ENCODE measurements around the gene CBLB.
"Not testable (repeated sequence)": the region's sequence is repeated elsewhere in the genome, so short reads cannot be mapped to it uniquely, and the experiment has no call there.

Gene CBLB

DNA sequence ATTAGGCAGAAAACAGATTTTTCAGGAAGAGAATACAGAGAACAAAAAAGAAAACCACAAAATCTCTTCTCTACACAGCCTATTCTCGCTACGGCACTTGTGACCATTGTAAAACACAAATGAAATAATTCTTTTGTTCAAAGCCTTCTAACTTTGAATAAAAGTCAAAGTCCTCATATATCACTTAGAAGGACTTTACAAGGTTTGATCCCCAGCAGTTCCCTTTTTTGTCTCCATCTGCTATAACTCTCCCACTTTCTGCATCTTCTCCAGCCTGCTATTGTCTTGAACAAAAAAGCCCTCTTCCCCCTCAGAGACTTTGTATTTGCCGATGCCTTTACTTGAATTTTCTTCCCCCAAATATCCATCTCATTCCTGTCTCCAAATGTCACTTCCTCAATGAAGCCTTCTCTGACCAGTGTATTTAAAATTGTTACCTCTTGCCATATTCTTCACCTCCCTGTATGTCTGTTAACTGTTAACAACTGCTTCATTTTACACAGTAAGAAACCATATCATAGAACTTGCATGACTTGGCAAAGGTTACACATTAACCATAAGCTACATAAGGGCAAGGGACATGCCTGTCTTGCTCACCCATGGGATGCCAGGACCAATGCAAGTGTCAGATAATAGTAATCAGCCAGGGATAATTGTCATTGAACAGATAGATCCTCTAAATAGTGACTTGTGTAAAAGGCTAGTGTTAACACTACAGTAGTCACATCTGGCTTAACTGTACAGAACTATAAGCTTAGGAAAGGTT lies 122.4 kb downstream of the CBLB start:
- DNase-seq: no peak

- no peak for DNase-seq
These were observed 123.8 kb downstream of the CBLB start for GRCh38 chr3:105745046-105745445.

- DNase-seq: no peak
These were observed 124.6 kb downstream of the CBLB start for GRCh38 chr3:105744202-105744601.

DNA sequence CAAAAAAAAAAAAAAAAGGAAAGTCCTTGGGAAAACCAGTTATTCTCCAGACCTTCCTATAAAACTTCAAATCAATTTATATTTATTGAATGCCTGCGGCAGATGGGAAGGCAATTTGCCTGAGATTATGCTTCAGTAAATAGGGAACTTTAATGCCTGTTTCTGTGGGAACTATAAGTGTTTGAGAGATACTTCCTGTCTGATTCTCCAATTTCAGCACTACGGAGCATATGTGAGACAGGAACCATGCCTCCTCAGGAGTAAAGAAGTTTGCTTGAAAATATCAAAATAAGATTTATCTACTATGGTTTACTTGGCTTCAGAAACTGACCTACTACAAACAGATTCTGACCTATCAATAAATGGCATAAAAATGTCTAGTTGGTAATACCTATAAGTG lies 135.5 kb downstream of the CBLB start:
- no peak for DNase-seq

DNA sequence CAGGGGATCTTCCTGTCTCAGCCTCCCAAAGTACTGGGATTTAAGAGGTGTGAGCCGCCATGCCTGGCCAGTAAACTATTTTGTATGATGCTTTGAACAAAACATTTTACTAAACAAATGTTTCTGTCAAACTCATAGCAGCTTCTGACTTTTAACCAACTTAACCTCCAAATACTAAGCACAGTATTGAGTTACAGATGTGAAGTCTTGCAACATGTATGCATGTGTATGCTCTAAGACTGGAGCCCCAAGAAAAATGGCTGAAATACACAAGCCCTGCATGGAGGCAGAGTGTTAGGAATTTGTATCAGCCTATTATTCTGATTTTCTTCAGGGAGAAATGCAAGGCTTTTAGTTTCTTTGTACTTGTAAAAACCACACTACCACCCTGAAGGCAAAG lies 137.1 kb downstream of the CBLB start:
- no peak for DNase-seq

GRCh38 chr3:105730801-105731354 lies 137.9 kb downstream of the CBLB start:
- no peak for DNase-seq

GRCh38 chr3:105729667-105730066 lies 139.1 kb downstream of the CBLB start:
- DNase-seq: no peak

GRCh38 chr3:105728771-105729312 lies 140.0 kb downstream of the CBLB start:
- DNase-seq: no peak

- not testable (repeated sequence) for DNase-seq
These were observed 141.8 kb downstream of the CBLB start for GRCh38 chr3:105727036-105727435.

DNA sequence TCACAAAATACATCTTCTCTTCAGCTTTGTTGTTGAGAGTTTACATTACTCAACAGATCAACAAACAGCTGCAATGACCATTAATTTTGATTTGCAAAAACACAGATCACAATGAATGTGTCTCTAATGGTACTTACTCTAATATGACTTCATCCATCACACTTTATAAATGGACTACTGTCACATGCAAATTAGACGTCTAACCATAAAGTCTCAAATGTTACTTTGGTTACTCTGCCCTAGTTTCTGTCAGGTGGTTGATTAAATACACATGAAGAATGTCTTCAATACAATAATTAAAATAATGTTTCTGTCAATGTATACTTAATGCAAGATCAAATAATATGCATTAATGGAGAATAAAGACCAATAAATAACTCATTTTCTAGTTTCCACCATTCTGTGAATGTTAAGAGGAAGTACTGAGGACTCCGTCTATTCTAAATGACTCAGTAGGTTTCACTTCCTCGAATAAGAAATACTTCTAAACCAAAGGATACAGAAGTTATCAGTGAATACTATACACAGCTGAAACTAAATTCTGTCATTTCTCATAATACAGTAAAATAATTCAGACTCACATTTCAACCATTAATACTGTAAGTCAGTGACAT lies 145.8 kb downstream of the CBLB start:
- no peak for DNase-seq

DNA sequence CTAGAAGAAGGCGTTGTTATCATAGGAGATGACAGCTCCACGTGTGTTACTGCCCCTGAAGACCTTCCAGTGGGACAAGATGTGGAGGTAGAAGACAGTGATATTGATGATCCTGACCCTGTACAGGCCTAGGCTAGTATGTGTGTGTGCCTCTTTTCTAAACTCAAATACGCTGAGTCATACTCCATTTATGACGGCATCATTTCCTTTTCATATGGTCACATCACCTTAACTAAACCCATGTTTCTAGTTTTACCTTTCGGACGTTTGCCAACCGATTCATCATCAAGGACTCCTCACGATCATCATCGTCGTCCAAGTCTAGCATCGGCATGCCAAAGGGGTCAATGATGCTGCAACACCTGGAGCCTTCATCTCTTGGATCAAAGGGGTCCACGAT lies 149.0 kb downstream of the CBLB start:
- no peak for DNase-seq

GRCh38 chr3:105715372-105715771 lies 153.4 kb downstream of the CBLB start:
- DNase-seq: no peak

GRCh38 chr3:105714453-105714852 lies 154.4 kb downstream of the CBLB start:
- DNase-seq: no peak

DNA sequence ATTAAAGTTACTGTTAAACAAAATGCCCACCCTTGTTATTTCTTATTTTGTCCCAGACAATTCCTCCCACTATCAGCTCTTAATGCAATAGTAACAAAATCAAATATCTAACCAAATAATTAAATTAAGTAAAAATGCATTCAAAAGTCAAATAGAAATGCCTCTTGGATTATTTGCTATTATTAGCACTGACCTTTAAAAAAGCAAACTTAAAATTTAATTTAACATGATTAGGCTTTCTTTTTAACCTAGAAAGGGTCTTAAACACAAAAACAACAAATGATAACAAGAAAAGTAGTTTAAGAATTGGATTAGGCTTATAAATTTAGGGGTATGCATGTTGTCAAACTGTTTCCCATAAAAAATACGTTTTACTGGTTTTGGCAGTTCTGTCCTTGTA lies 159.8 kb downstream of the CBLB start:
- DNase-seq: no peak

GRCh38 chr3:105707009-105707408 lies 161.8 kb downstream of the CBLB start:
- no peak for DNase-seq

DNA sequence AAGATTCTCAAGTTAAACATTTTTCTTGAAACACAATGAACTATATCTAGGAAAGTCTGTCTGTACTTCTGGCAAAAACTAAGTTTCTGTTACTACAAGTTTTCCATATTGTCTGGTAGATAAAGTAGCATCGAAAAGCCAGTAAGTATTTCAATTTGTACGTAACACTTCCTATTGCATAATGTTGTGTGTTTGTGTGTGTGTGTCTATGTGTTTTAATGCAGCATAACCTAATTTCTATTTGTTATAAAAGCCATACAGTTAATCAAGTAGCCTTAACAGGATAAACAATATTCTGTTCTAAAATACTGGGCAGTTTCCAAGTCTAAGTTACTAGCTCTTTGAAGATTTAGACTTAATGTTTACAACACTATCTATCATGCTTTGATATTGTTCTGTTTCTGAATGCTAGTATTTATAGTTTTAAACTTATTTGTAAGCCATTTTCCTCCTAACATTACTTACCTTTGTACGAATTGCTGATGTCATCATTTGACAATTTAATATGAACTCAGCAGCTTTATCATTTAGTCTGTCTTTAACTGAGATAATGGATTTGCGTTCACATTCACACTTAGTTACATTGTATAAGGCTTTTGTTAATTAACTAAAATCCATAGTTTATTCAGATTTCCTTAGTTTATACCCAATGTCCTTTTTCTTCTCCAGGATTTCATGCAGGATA lies 163.9 kb downstream of the CBLB start:
- DNase-seq: no peak

DNA sequence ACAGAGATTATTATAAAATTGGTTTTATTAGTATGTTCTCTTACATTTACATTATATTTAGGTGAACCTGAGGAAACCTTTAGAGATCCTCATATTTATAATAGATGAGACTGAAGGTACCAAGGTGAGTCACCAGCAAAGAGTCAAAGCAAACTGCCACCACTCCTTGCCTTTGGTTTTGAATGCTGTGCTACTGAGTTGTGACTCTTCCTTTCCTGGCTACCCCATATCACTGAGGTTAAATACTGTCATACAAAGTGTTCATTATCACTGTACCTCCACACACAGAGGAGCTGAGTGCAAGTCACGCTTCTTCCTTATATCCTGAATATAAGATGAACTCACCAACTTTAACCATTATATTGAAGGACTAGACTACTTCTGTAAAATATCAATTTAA lies 168.2 kb downstream of the CBLB start:
- DNase-seq: peak in 1 of 2 experiments; percentile 36

GRCh38 chr3:105691633-105692032 lies 177.2 kb downstream of the CBLB start:
- no peak for DNase-seq

DNA sequence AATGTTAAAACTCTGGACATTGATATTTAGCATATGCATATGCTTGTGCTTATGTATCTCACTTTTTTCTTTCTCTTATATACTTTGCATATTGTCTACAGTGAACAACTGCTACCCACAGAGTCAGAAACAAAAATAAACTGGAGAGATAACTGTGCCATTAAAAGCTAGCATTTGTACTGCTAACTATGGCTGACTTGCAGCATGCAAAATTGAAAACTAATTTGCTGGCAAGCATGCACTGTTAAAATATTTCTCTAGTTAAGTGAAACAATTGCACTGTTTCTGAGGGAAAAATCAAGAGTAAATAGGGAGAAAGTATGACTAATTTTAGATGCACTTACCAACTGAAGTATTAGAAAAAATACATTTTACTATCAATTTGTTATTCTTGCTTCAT lies 177.8 kb downstream of the CBLB start:
- no peak for DNase-seq

DNA sequence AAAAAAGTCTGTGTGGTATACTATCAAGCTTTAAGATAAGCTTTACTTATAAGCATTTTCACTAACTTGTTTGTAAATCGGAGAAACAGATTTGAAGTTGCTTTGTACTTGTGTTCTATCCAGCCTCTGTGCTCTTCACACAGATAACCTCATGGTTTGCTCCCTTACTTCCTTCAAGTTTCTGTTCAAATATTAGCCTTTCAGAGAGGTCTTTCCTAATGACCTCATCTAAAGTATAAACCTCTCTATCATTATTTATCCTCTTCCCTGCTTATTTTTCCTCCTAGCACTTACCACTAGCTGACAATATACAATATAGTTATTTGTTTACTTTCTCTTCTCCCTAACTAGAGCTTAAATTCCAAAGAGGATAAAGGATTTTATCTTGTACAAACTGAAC lies 180.0 kb downstream of the CBLB start:
- DNase-seq: no peak

- DNase-seq: no peak
These were observed 182.4 kb downstream of the CBLB start for GRCh38 chr3:105686278-105686897.

GRCh38 chr3:105679951-105680350 lies 188.9 kb downstream of the CBLB start:
- no peak for DNase-seq

- no peak for DNase-seq
These were observed 190.8 kb downstream of the CBLB start for GRCh38 chr3:105678017-105678416.
